ENCODE measurements around the gene IKZF1.

The IKZF1 gene

DNA sequence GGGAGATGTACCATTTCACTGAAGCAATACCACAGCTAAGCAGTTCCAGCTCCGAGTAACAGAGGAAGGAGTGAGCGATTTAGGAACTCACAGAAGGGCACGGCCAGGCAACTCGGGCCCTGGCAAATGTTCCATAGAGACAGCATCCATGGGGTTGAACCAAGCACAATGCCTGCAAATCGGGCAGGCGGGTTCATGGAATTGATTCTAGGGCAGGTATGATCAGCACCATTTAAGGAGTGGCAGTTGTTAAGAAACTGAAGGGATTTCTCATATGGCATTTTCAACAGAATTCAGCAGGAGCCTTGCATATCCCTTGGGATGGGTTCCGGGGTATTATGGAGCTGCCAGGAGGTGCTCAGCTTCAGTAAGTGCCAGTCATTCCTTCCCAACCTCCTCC lies 66.4 kb downstream of the IKZF1 start:
- Histone ChIP-seq H3K27me3 (ENCODE audit: insufficient read depth, poor library complexity, severe bottlenecking) (no peaks in the 10 kb centered on the region), H3K4me3 (replicated peaks; ENCODE audit: insufficient read depth, low read length) (no peak overlapping the region), H3K27ac (replicated peaks) (no peak overlapping the region)
- TF ChIP-seq SPI1 (IDR thresholded peaks at IDR 0.05; ENCODE audit: borderline replicate concordance, low read depth) (no peak), GABPA (IDR thresholded peaks at IDR 0.05; ENCODE audit: low read depth) (no peak), POLR2AphosphoS5 (IDR thresholded peaks at IDR 0.05; ENCODE audit: low read depth) (no peak)
- TF ChIP-seq, protein P1, sequence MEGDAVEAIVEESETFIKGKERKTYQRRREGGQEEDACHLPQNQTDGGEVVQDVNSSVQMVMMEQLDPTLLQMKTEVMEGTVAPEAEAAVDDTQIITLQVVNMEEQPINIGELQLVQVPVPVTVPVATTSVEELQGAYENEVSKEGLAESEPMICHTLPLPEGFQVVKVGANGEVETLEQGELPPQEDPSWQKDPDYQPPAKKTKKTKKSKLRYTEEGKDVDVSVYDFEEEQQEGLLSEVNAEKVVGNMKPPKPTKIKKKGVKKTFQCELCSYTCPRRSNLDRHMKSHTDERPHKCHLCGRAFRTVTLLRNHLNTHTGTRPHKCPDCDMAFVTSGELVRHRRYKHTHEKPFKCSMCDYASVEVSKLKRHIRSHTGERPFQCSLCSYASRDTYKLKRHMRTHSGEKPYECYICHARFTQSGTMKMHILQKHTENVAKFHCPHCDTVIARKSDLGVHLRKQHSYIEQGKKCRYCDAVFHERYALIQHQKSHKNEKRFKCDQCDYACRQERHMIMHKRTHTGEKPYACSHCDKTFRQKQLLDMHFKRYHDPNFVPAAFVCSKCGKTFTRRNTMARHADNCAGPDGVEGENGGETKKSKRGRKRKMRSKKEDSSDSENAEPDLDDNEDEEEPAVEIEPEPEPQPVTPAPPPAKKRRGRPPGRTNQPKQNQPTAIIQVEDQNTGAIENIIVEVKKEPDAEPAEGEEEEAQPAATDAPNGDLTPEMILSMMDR (IDR thresholded peaks at IDR 0.05; ENCODE audit: insufficient read depth, low read length) = no peak
- TF ChIP-seq, protein P2, sequence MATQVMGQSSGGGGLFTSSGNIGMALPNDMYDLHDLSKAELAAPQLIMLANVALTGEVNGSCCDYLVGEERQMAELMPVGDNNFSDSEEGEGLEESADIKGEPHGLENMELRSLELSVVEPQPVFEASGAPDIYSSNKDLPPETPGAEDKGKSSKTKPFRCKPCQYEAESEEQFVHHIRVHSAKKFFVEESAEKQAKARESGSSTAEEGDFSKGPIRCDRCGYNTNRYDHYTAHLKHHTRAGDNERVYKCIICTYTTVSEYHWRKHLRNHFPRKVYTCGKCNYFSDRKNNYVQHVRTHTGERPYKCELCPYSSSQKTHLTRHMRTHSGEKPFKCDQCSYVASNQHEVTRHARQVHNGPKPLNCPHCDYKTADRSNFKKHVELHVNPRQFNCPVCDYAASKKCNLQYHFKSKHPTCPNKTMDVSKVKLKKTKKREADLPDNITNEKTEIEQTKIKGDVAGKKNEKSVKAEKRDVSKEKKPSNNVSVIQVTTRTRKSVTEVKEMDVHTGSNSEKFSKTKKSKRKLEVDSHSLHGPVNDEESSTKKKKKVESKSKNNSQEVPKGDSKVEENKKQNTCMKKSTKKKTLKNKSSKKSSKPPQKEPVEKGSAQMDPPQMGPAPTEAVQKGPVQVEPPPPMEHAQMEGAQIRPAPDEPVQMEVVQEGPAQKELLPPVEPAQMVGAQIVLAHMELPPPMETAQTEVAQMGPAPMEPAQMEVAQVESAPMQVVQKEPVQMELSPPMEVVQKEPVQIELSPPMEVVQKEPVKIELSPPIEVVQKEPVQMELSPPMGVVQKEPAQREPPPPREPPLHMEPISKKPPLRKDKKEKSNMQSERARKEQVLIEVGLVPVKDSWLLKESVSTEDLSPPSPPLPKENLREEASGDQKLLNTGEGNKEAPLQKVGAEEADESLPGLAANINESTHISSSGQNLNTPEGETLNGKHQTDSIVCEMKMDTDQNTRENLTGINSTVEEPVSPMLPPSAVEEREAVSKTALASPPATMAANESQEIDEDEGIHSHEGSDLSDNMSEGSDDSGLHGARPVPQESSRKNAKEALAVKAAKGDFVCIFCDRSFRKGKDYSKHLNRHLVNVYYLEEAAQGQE (IDR thresholded peaks at IDR 0.05; ENCODE audit: insufficient replicate concordance, low read depth) = no peak
- DNase-seq (ENCODE audit: low read depth in 1 of 2, low spot score in 1 of 2) = no peak

DNA sequence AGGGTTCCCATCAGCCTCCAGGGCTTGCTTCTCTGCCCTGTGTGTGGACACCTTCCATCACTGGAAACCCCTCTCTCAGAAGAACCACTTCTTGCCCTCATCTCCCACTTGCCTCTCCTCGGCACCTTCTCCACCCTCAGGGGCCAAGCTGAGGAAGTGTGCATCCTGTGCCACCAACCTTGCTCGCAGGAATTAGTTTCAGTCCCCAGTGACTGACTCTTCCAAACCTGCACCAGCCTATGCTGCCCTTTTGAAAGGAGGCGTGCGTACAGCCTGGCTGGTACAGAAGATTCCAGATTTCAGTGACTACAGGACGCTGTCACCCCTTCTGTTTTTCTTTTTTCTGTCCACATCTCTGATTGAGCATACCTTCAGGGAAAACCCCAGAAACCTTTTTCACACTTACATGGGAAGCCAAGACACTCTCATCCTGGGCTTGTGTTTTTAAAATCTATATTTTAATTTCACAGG lies 67.1 kb downstream of the IKZF1 start:
- no peak for TF ChIP-seq SPI1 (IDR thresholded peaks at IDR 0.05; ENCODE audit: borderline replicate concordance, low read depth)
- TF ChIP-seq, protein P1 (IDR thresholded peaks at IDR 0.05; ENCODE audit: insufficient read depth, low read length) = no peak
- TF ChIP-seq, protein P2 (IDR thresholded peaks at IDR 0.05; ENCODE audit: insufficient replicate concordance, low read depth) = no peak
- no peak for TF ChIP-seq GABPA (IDR thresholded peaks at IDR 0.05; ENCODE audit: low read depth)
- TF ChIP-seq POLR2AphosphoS5 (IDR thresholded peaks at IDR 0.05; ENCODE audit: low read depth) = no peak
- no peak overlapping the region for H3K27ac ChIP-seq (replicated peaks)
- no peak overlapping the region for H3K4me3 ChIP-seq (replicated peaks; ENCODE audit: insufficient read depth, low read length)
- no peaks in the 10 kb centered on the region for H3K27me3 ChIP-seq (ENCODE audit: insufficient read depth, poor library complexity, severe bottlenecking)
- no peak for DNase-seq (ENCODE audit: low read depth in 1 of 2, low spot score in 1 of 2)

DNA sequence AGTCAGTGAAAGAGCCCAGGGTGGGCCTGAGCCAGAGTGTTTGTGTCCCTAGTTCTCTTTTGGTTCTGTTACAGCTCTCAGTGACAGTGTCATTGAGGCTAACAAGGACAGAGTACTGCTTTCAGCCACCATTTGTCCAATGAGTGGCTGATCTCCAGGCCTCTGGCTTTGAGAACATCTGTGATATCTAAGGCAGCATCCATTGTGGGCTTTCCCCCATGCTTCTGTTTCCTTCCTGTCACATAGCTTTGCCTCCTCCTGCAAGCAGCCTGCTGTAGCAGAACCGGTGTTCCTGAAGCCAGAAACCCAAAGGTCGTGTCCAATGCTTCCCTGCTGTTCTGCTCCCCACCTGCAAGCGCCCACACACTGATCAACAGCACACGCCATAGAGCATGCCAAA lies 68.4 kb downstream of the IKZF1 start:
- no peak overlapping the region for H3K27ac ChIP-seq (replicated peaks)
- no peaks in the 10 kb centered on the region for H3K27me3 ChIP-seq (ENCODE audit: insufficient read depth, poor library complexity, severe bottlenecking)
- TF ChIP-seq, protein P1 (IDR thresholded peaks at IDR 0.05; ENCODE audit: insufficient read depth, low read length) = no peak
- peak; percentile 48; the same call in 1 of the 2 replicates for TF ChIP-seq POLR2AphosphoS5 (IDR thresholded peaks at IDR 0.05; ENCODE audit: low read depth)
- DNase-seq (ENCODE audit: low read depth in 1 of 2, low spot score in 1 of 2) = no peak
- no peak overlapping the region for H3K4me3 ChIP-seq (replicated peaks; ENCODE audit: insufficient read depth, low read length)
